Esophagus squamous epithelium (tissue), 5 donors: ENCODE results near the gene PHACTR3. TPM values are rescaled to one million over a fixed set of nuclear protein-coding genes. Genes with fewer than 3 reads are reported as not detected.

ENCODE experiments used
- DNase-seq: peaks from one replicate; lab custom pipeline; 2025; lab: John Stamatoyannopoulos, UW
- H3K27ac ChIP-seq, 4 donors: fragments of 200-600 bp; sonication (generic); one replicate each; pipeline ENCODE4 v1.5.1; 2016 to 2019; ENCODE audit warnings: mild to moderate bottlenecking in 1 of 4
- H3K27me3 ChIP-seq, 4 donors: fragments of 200-600 bp; sonication (generic); 1 replicate in 3 of 4; 2 replicates in 1 of 4; pipeline versions ENCODE4 v1.5.1 to v1.6.0; 2017 to 2021; ENCODE audit warnings: antibody characterized with exemption in 1 of 4
- H3K36me3 ChIP-seq, 3 donors: fragments of 200-600 bp; sonication (generic); one replicate each; pipeline ENCODE4 v1.5.1; 2016 to 2019
- H3K4me1 ChIP-seq, 3 donors: fragments of 200-600 bp; sonication (generic); one replicate each; pipeline ENCODE4 v1.5.1; 2017 to 2019
- H3K4me3 ChIP-seq, 4 donors: fragments of 200-600 bp; sonication (generic); 1 replicate in 3 of 4; 2 replicates in 1 of 4; pipeline ENCODE4 v1.5.1; 2016 to 2019; ENCODE audit warnings: mild to moderate bottlenecking in 2 of 4, moderate library complexity in 1 of 4
- H3K9me3 ChIP-seq, 3 donors: fragments of 200-600 bp; sonication (generic); one replicate each; pipeline ENCODE4 v1.5.1; 2016 to 2019
- POLR2A ChIP-seq, 4 donors: fragments of 450-650 bp; IDR thresholded peaks; one replicate each; pipeline ENCODE4 v1.6.1; 2017; ENCODE audit warnings: antibody characterized with exemption in 4 of 4, mild to moderate bottlenecking in 4 of 4, moderate library complexity in 3 of 4
- WGBS, 2 donors: methylation state at CpG; one replicate each; pipeline ENCODE4 v1.1.5; 2018; 5-methylcytosine and 5-hydroxymethylcytosine counted together
- intact Hi-C: fragments of 100-400 bp; cut with DNase I; formaldehyde crosslinking; loops from one replicate; pipeline ENCODE4 v1.15.0; 2022
- total RNA-seq, 4 donors: library from RNA; depleted of rRNA; stranded (reverse); fragments of >200 nt; gene quantifications; one replicate each; pipeline ENCODE4 v1.1.0, GENCODE V29; 2016
- TF ChIP-seq, protein P1 (sequence below), 6 experiments: fragments of 450-650 bp in 4 of 6; fragments of 200-600 bp in 2 of 6; sonication (generic) in 2 of 6; IDR thresholded peaks; one replicate each; pipeline ENCODE4 v1.5.1; 2016 to 2019; ENCODE audit warnings: antibody characterized with exemption in 6 of 6, mild to moderate bottlenecking in 4 of 6, moderate library complexity in 4 of 6
- donor health status: DM: yes; HTN: yes; CAD: no.

Gene PHACTR3
- total RNA-seq, 4 donors from 2014 or later = 0.13 to 2.5 (median 0.32) TPM

DNA sequence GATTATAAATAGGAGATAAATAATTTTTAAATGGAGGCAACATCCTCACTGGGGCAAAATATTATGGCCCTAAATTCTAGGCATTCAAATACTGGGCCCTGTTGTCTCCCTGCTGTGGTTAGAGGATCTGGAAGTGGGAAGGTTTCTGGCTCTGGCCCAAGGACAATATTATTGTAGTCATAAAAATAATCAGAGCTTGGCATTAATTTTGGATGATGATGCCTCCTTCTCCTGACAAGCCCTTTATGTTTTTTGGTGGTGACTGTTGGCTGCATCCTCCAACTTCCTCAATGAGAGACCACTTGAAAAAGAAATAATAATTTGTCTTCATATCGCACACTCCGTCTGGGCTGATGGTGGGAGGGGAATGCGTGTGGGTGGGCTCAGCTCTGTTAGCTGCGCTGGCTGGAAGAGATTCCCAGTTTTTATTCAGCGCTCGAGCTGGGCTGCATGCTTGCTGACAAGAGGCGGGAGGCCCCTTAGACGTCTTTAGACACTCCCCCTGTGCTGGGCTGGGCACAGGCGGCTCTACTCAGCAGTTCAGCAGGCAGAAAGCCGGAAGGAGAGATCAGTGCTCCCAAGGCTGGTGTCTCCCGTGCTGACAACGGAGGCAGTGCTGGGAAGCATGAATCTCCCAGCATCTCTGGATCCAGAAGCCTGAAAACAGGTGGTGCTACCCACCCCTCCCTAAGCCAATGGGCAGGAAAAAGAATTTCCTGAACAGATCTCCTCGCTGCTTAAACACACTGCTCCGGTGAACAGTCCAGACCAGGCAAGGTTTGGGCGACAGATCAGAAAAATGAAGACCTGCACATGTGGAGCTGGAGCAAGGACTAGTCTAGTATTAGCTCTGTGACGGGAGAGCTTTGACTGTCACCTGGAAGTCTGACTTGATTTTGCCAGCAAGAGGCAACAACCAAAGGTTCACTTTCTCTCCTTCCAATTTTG is 231.4 kb downstream of the PHACTR3 start:
- no peaks in the 10 kb centered on the region for H3K27me3 ChIP-seq
- 4 to 9% methylated on average over 10 to 14 of the region's 16 CpGs for WGBS, 2 donors
- intact Hi-C loops = no loop called here
- no peaks in the 10 kb centered on the region for H3K9me3 ChIP-seq
- H3K4me3 ChIP-seq = peak overlapping the region in 1 of 4 donors; percentile 31
- no peak for DNase-seq
- no peak overlapping the region for H3K27ac ChIP-seq
- TF ChIP-seq, protein P1, sequence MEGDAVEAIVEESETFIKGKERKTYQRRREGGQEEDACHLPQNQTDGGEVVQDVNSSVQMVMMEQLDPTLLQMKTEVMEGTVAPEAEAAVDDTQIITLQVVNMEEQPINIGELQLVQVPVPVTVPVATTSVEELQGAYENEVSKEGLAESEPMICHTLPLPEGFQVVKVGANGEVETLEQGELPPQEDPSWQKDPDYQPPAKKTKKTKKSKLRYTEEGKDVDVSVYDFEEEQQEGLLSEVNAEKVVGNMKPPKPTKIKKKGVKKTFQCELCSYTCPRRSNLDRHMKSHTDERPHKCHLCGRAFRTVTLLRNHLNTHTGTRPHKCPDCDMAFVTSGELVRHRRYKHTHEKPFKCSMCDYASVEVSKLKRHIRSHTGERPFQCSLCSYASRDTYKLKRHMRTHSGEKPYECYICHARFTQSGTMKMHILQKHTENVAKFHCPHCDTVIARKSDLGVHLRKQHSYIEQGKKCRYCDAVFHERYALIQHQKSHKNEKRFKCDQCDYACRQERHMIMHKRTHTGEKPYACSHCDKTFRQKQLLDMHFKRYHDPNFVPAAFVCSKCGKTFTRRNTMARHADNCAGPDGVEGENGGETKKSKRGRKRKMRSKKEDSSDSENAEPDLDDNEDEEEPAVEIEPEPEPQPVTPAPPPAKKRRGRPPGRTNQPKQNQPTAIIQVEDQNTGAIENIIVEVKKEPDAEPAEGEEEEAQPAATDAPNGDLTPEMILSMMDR (IDR thresholded peaks at IDR 0.05) = no peak
- no peak for TF ChIP-seq POLR2A (IDR thresholded peaks at IDR 0.05)
- peaks cover 0 to 22% (median 5%) of the 10 kb centered on the region in 3 donors for H3K4me1 ChIP-seq
- H3K36me3 ChIP-seq = no peaks in the 10 kb centered on the region

DNA sequence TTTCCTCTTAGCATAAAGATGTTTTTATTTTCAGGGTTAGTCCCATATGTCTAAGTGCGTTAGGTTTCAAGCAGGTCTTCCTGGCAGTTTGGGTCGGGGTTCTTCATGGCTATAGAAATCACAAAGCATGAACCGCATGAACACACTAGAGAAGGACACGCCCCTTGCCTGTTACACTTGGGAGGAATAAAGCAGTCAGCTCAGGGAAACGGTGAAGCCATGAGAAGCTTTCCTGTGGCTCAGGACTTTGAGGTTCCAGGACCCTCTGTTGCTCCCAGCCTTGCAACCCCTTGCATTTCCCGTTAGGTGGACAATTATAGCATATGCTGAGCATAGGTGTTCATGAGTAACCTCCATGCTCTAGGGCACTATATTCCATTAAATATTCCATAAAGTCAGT is 232.4 kb downstream of the PHACTR3 start:
- H3K4me3 ChIP-seq = no peak overlapping the region
- H3K9me3 ChIP-seq = no peaks in the 10 kb centered on the region
- 22 to 32% methylated on average over 2 to 5 of the region's 6 CpGs for WGBS, 2 donors
- H3K36me3 ChIP-seq = no peaks in the 10 kb centered on the region
- TF ChIP-seq, protein P1 (IDR thresholded peaks at IDR 0.05) = no peak
- no peak for TF ChIP-seq POLR2A (IDR thresholded peaks at IDR 0.05)
- no peak for DNase-seq
- intact Hi-C loops = no loop called here
- H3K27ac ChIP-seq = no peak overlapping the region
- peaks cover 0 to 22% (median 5%) of the 10 kb centered on the region in 3 donors for H3K4me1 ChIP-seq
- no peaks in the 10 kb centered on the region for H3K27me3 ChIP-seq

DNA sequence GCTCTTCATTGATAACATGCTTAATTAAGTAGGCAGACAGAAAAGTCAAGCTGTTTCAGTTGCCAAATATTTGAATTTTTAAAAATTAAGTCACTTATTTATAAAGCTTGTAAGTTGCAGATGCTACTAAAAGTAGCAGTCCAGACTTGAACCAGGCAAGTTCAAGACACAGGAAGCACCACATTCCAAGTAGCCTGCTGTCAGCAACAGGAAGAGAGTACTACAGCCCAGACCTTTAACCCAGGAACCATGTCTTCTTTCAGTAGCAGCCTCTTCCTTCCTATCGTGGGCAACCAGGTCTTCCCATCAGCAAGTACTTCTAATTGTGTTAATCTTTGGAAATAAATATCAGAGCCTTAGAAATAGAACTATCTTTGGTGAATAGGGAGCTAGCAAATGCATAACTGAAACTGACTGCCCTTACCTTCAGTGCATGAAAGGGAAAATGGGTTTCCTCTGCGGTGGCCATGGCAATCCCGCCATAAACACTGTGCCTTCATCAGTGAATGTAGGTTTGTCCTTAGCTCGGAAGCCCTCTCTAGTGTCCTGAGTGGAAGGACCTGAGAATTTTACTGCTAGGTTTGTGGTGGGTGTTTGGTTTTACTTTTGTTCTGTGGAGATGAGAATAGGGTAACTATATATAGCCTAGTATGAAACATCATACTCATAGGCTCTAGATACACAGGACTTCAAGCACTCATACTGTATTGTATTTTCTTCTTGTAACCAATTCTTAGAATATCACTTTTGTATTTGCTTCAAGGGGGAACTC is 233.5 kb downstream of the PHACTR3 start:
- no peaks in the 10 kb centered on the region for H3K27me3 ChIP-seq
- DNase-seq = no peak
- intact Hi-C loops = no loop called here
- H3K27ac ChIP-seq = no peak overlapping the region
- 66 to 82% methylated on average over 4 of the region's 4 CpGs for WGBS, 2 donors
- H3K36me3 ChIP-seq = no peaks in the 10 kb centered on the region
- H3K4me3 ChIP-seq = no peak overlapping the region
- H3K4me1 ChIP-seq = peaks cover 0 to 22% (median 5%) of the 10 kb centered on the region in 3 donors
- H3K9me3 ChIP-seq = no peaks in the 10 kb centered on the region
- no peak for TF ChIP-seq POLR2A (IDR thresholded peaks at IDR 0.05)
- TF ChIP-seq, protein P1 (IDR thresholded peaks at IDR 0.05) = no peak

DNA sequence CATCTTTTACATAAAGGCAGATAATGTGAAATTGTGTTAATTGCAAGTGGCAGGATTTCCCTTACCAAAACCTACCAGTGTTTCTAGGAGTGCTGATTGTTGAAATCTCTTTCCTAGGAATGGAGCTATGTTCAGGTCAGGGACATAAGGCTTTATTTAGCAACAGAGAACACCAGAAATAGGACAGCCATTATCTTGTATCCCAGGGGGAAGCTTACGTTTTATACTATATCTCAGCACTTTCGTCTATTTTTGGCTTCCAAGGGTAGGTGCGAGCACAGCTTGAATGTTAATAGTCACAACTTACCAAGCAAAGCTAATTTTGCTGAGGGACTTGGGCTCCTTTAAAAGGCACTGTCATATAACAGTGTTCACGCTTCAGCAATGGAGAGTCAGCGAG is 235.1 kb downstream of the PHACTR3 start:
- Histone ChIP-seq H3K4me1 (peaks cover 0 to 22% (median 5%) of the 10 kb centered on the region in 3 donors), H3K36me3 (no peaks in the 10 kb centered on the region), H3K27ac (no peak overlapping the region), H3K27me3 (no peaks in the 10 kb centered on the region), H3K4me3 (no peak overlapping the region), H3K9me3 (no peaks in the 10 kb centered on the region)
- TF ChIP-seq, protein P1 (IDR thresholded peaks at IDR 0.05) = no peak
- TF ChIP-seq POLR2A (IDR thresholded peaks at IDR 0.05) = no peak
- intact Hi-C loops = no loop called here
- 70 to 91% methylated on average over 5 of the region's 5 CpGs for WGBS, 2 donors
- no peak for DNase-seq
